Suprapubic skin (tissue), 4 donors: Measurements from ENCODE around the gene MTURN.

ENCODE experiments used
- CTCF ChIP-seq, 2 donors: fragments of 200-600 bp in 1 of 2; fragments of 450-650 bp in 1 of 2; sonication (generic) in 1 of 2; IDR thresholded peaks; one replicate each; pipeline ENCODE4 v1.5.1; 2016 to 2019; ENCODE audit warnings: antibody characterized with exemption in 2 of 2, mild to moderate bottlenecking in 1 of 2, moderate library complexity in 1 of 2
- EP300 ChIP-seq: sonication (generic); formaldehyde crosslinking; IDR thresholded peaks from one replicate; pipeline ENCODE4 v1.6.1; 2017; ENCODE audit warnings: antibody characterized with exemption
- POLR2A ChIP-seq, 2 donors: fragments of 450-650 bp; IDR thresholded peaks; one replicate each; pipeline ENCODE4 v1.6.1; 2017; ENCODE audit warnings: antibody characterized with exemption in 2 of 2, mild to moderate bottlenecking in 2 of 2, moderate library complexity in 2 of 2
- POLR2AphosphoS5 ChIP-seq, 3 donors: sonication (generic); formaldehyde crosslinking; IDR thresholded peaks; one replicate each; pipeline ENCODE4 v1.6.1; 2017; ENCODE audit warnings: antibody characterized with exemption in 3 of 3

GRCh38 chr7:30168835-30169573 is 34.2 kb downstream of the MTURN start:
- TF ChIP-seq EP300 (no peak), CTCF (IDR thresholded peaks at IDR 0.05) (no peak), POLR2A (IDR thresholded peaks at IDR 0.05) (no peak), POLR2AphosphoS5 (IDR thresholded peaks at IDR 0.05) (peak in 1 of 3 donors; percentile 15)
